AG09309 (cell line): ENCODE results near the gene SCGN.

Experiments used
- DNase-seq: peaks from one replicate; pipeline ENCODE4 v3.0.0-alpha.2; 2010; ENCODE audit warnings: low read depth
- H3K4me3 ChIP-seq: 2 replicates; pipeline ENCODE4 v1.5.1; 2011; ENCODE audit warnings: mild to moderate bottlenecking, low read depth, low read length, moderate library complexity; ENCODE audit not compliant: control insufficient read depth
- TF ChIP-seq, protein P1 (sequence below): IDR thresholded peaks from 2 replicates; pipeline ENCODE4 v1.5.1; 2011; ENCODE audit warnings: mild to moderate bottlenecking, low read depth, low read length, inconsistent platforms; ENCODE audit not compliant: insufficient read depth, control insufficient read depth; ENCODE audit errors: missing control alignments

Gene SCGN

GRCh38 chr6:25717866-25718740 is 66.1 kb downstream of the SCGN start:
- TF ChIP-seq, protein P1, sequence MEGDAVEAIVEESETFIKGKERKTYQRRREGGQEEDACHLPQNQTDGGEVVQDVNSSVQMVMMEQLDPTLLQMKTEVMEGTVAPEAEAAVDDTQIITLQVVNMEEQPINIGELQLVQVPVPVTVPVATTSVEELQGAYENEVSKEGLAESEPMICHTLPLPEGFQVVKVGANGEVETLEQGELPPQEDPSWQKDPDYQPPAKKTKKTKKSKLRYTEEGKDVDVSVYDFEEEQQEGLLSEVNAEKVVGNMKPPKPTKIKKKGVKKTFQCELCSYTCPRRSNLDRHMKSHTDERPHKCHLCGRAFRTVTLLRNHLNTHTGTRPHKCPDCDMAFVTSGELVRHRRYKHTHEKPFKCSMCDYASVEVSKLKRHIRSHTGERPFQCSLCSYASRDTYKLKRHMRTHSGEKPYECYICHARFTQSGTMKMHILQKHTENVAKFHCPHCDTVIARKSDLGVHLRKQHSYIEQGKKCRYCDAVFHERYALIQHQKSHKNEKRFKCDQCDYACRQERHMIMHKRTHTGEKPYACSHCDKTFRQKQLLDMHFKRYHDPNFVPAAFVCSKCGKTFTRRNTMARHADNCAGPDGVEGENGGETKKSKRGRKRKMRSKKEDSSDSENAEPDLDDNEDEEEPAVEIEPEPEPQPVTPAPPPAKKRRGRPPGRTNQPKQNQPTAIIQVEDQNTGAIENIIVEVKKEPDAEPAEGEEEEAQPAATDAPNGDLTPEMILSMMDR: peak; percentile 52
- DNase-seq: no peak
- no peak overlapping the region for H3K4me3 ChIP-seq

- no peak for DNase-seq
- TF ChIP-seq, protein P1: no peak
- H3K4me3 ChIP-seq: no peak overlapping the region
Observed at GRCh38 chr6:25726122-25726911, 74.3 kb downstream of the SCGN start.

DNA sequence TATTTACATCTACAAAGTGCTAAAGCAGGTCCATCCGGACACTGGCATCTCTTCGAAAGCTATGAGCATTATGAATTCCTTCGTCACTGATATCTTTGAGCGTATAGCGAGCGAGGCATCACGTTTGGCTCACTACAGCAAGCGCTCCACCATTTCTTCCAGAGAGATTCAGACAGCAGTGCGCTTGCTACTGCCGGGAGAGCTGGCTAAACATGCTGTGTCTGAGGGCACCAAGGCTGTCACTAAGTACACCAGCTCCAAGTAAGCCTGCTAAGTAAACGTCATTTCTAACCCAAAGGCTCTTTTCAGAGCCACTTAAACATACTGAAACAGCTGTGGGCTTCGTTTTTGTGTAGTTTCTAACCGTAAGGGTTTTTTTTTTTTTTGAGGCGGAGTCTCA is 75.0 kb downstream of the SCGN start:
- TF ChIP-seq, protein P1: no peak
- DNase-seq: no peak
- no peak overlapping the region for H3K4me3 ChIP-seq

DNA sequence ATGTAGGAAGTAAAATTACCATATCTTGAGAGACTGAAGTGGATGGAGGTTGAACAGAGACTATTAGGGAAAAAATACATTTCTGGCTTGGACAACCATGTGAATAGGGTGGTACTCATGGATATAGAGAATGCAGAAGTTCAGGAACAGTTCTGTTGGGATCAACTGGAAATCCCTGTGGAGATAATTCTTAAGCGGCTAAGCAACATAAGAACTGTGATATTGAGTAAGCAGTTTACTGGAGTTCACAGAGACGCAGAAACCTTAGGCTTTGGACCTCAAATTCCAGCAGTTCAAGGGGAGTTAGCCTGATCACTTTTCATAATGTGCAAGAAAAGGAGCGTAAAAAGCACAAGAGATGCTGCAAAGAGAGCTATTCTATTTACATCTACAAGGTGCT is 78.9 kb downstream of the SCGN start:
- H3K4me3 ChIP-seq: no peak overlapping the region
- TF ChIP-seq, protein P1: no peak
- no peak for DNase-seq

GRCh38 chr6:25731721-25732120 is 79.7 kb downstream of the SCGN start:
- DNase-seq: no peak
- H3K4me3 ChIP-seq: no peak overlapping the region
- TF ChIP-seq, protein P1: no peak

DNA sequence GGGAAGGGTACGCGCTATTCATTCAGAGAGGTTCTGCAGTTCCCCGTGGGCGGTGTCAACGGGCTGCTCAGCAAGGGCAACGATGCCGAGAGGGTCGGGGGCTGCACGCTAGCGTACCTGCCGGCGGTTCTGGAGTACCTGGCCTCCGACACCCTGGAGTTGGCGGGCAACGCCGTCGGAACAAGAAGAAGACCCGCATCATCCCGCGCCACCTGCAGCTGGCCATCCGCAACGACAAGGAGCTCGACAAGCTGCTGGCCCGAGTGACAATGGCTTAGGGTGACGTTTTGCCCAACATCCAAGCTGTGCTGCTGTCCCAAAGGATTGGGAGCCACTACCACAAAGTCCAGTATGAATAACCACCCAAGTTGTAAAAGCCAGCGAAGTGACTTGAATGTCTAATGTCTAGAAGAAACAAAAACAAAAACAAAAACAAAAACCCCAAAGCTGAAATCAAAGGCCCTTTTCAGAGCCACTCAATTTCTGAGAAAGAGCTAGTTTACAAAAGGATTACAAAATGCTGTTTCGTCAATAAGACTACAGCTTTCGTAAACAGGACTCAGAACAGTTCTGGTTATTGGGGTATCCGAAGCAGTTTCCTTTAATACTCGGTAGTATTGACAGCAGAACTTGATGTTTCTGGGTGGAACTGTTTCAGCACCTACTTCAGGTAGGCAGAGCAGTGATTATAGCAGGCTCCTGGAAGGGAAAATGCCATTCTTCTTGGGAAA is 80.6 kb downstream of the SCGN start:
- TF ChIP-seq, protein P1: no peak
- DNase-seq: no peak
- H3K4me3 ChIP-seq: no peak overlapping the region
